ENCODE data around the gene TMEM51.

The TMEM51 gene

DNA sequence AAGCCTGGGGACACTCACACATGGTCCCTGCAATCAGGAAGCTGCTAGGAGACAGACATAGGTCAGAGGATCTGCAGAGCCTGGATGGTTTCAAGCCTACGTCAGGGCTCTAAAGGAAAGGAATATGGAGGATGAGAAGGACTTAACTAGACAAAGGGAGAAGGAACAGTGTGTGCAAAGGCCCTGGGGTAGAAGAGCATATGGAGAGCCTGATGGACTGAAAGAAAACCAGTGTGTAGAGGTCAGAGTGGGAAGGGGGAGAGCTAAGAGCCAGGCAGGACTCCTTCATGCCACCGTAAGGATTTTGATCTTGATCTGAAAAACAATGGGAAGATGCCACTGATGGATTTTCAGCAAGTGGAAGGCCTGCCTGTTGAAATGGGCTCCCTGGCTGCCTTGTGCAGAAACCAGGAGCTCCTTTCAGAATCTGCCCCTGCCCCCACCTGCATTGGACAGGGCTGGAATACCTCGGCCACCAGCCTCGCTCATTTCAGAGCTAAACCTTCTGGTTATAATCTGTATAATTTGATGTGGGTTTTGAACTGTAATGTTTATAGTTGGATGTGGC lies 102.1 kb downstream of the TMEM51 start:
- H3K27me3 ChIP-seq (replicated peaks; ENCODE audit: control insufficient read depth, insufficient read depth, low read length, poor library complexity, severe bottlenecking), result no peaks in the 10 kb centered on the region
- H3K9me3 ChIP-seq (ENCODE audit: control insufficient read depth, low read length), result no peaks in the 10 kb centered on the region
- H3K27ac ChIP-seq (ENCODE audit: insufficient read depth, low read length, poor library complexity, severe bottlenecking), result no peak overlapping the region
- no peak overlapping the region for H3K4me3 ChIP-seq (ENCODE audit: insufficient read depth, low read depth, low read length, poor library complexity, severe bottlenecking)
- no peaks in the 10 kb centered on the region for H3K4me1 ChIP-seq (ENCODE audit: control insufficient read depth, insufficient read depth, low read length, poor library complexity, severe bottlenecking)
- no peak for DNase-seq
- no peaks in the 10 kb centered on the region for H3K36me3 ChIP-seq (ENCODE audit: control insufficient read depth, insufficient read depth, low read length)

DNA sequence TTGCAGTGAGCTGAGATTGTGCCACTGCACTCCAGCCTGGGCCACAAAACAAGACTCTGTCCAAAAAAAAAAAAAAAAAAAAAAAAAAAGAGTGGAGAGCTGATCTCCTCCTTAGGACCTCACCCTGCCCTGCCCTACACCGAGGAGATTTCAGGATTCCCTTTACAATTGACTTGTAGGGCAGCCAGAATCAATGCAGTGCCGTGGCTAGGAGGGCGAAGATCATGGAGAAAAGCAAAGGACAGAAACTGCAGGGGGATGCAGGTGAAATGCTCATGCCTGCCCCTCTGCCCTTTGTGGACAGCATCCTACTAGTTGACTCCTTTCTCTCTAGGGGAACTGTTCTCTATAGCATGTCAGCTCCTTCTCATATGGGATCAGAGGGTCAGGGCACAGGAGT lies 103.0 kb downstream of the TMEM51 start:
- H3K27me3 ChIP-seq (replicated peaks; ENCODE audit: control insufficient read depth, insufficient read depth, low read length, poor library complexity, severe bottlenecking), result no peaks in the 10 kb centered on the region
- DNase-seq, result no peak
- no peak overlapping the region for H3K27ac ChIP-seq (ENCODE audit: insufficient read depth, low read length, poor library complexity, severe bottlenecking)
- H3K36me3 ChIP-seq (ENCODE audit: control insufficient read depth, insufficient read depth, low read length), result no peaks in the 10 kb centered on the region
- no peaks in the 10 kb centered on the region for H3K9me3 ChIP-seq (ENCODE audit: control insufficient read depth, low read length)
- no peaks in the 10 kb centered on the region for H3K4me1 ChIP-seq (ENCODE audit: control insufficient read depth, insufficient read depth, low read length, poor library complexity, severe bottlenecking)
- H3K4me3 ChIP-seq (ENCODE audit: insufficient read depth, low read depth, low read length, poor library complexity, severe bottlenecking), result no peak overlapping the region

DNA sequence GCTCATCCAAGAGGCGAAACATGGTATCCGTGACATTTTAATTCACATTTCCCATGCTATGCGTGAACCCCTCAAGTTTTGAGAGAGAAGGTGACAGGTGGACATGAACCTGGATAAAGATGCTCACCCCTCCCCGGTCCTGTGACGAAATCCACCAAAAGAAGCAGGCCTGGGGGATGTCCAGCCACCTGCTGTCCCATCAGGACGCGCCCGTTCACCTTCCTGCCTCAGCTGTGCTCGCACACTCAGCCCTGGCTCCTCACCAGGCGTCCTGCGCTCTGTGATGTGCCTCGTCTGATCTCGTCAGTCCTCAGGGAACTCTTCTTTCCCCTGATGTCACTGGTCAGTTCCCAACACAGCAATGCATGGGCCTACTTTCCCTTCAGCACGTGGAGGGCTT lies 103.8 kb downstream of the TMEM51 start:
- Histone ChIP-seq H3K4me1 (ENCODE audit: control insufficient read depth, insufficient read depth, low read length, poor library complexity, severe bottlenecking) (no peaks in the 10 kb centered on the region), H3K27me3 (replicated peaks; ENCODE audit: control insufficient read depth, insufficient read depth, low read length, poor library complexity, severe bottlenecking) (peaks cover under 1% of the 10 kb centered on the region), H3K9me3 (ENCODE audit: control insufficient read depth, low read length) (no peaks in the 10 kb centered on the region), H3K36me3 (ENCODE audit: control insufficient read depth, insufficient read depth, low read length) (no peaks in the 10 kb centered on the region), H3K27ac (ENCODE audit: insufficient read depth, low read length, poor library complexity, severe bottlenecking) (no peak overlapping the region), H3K4me3 (ENCODE audit: insufficient read depth, low read depth, low read length, poor library complexity, severe bottlenecking) (no peak overlapping the region)
- DNase-seq, result no peak

DNA sequence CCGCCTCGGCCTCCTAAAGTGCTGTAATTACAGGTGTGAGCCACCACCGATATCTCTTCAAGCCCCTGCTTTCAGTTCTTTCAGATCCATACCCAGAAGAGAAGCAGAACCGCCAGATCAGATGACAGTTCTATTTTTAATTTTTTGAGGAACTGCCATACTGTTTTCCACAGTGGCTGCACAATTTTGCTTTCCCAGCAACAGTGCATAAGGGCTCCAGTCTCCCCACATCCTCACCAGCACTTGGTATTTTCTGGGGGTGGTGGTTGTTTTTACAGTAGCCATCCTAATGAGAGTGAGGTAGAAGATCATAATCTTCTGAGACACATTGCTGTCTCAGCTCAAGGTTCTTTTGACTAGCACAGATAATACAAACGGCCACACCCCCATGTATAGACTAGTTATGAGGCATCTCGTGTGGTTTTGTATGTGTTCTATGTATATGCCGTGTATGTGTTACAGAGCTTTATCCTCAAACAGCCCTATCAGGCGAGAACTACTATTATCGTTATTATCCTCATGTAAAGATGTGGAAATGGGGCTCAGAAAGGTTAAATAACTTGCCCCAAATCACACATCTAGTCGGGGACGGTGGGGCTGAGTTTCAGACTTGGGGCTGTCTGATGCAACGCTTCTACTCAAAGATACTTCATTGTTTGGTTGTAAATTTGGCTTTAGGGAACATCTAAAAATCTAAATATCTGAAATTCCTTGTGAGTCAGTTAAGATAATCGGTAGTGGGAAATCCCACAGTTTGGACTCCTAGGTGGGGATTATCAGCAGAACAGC lies 105.5 kb downstream of the TMEM51 start:
- no peaks in the 10 kb centered on the region for H3K9me3 ChIP-seq (ENCODE audit: control insufficient read depth, low read length)
- no peaks in the 10 kb centered on the region for H3K4me1 ChIP-seq (ENCODE audit: control insufficient read depth, insufficient read depth, low read length, poor library complexity, severe bottlenecking)

DNA sequence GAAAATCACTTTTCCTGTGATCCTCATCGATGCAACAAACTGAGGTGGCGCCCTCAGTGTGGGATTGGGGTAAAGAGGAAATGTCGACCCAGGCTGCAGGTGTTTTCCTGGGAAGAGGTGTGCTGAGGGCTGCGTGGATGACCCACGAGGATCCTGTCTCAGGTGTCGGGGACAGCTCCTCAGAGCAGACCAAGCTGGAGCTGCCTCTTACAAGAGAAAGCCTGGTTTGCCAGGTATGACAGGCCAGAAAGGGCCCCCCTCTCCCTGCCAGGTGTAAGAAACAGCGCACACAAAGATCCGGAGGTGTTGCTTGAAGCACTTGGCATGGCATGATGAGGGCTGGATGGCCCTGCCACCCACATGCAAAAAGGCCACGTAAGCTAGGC lies 106.1 kb downstream of the TMEM51 start:
- no peak overlapping the region for H3K4me3 ChIP-seq (ENCODE audit: insufficient read depth, low read depth, low read length, poor library complexity, severe bottlenecking)
- DNase-seq, result no peak
- no peaks in the 10 kb centered on the region for H3K4me1 ChIP-seq (ENCODE audit: control insufficient read depth, insufficient read depth, low read length, poor library complexity, severe bottlenecking)
- peaks cover 7% of the 10 kb centered on the region for H3K27me3 ChIP-seq (replicated peaks; ENCODE audit: control insufficient read depth, insufficient read depth, low read length, poor library complexity, severe bottlenecking)
- no peak overlapping the region for H3K27ac ChIP-seq (ENCODE audit: insufficient read depth, low read length, poor library complexity, severe bottlenecking)
- no peaks in the 10 kb centered on the region for H3K9me3 ChIP-seq (ENCODE audit: control insufficient read depth, low read length)
- H3K36me3 ChIP-seq (ENCODE audit: control insufficient read depth, insufficient read depth, low read length), result no peaks in the 10 kb centered on the region

More for the DNA sequence above, 105.5 kb downstream of the TMEM51 start:
- Histone ChIP-seq H3K4me3 (ENCODE audit: insufficient read depth, low read depth, low read length, poor library complexity, severe bottlenecking) (no peak overlapping the region), H3K27ac (ENCODE audit: insufficient read depth, low read length, poor library complexity, severe bottlenecking) (no peak overlapping the region), H3K27me3 (replicated peaks; ENCODE audit: control insufficient read depth, insufficient read depth, low read length, poor library complexity, severe bottlenecking) (peaks cover 7% of the 10 kb centered on the region), H3K36me3 (ENCODE audit: control insufficient read depth, insufficient read depth, low read length) (no peaks in the 10 kb centered on the region)
- no peak for DNase-seq

DNA sequence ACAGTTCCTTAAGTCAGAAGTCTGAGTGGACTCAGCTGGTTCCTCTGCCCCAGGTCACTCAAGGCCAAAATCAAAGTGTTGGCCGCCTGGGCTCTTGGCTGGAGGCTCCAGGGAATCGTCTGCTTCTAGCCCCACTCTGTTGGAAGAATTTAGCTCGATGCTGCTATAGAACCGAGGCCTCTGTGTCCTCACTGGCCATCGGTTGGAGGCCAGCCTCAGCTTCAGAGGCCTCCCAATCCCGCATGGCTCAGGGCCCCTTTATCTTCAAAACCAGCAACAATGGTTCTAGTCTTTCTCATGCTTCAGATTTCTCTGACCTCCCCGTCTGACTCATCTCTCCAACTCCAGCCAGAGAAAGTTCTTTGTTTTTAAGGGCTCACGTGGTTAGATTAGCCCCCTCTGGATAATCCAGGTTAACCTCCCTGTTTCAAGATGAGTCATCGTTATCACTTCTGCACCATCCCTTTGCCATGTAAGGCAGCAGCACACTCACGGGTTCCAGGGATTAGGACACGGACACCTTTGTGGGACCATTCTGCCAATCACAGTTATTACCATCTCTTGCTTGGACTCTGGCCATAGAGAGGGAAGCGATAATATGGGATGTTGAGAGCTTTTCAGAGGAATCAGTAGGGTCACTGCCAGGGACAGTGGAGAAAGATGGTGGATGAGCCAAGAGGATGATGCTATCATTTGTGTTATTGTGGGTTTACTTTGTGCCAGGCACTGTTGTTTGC lies 107.0 kb downstream of the TMEM51 start:
- Histone ChIP-seq H3K36me3 (ENCODE audit: control insufficient read depth, insufficient read depth, low read length) (no peaks in the 10 kb centered on the region), H3K4me3 (ENCODE audit: insufficient read depth, low read depth, low read length, poor library complexity, severe bottlenecking) (no peak overlapping the region), H3K4me1 (ENCODE audit: control insufficient read depth, insufficient read depth, low read length, poor library complexity, severe bottlenecking) (no peaks in the 10 kb centered on the region), H3K27me3 (replicated peaks; ENCODE audit: control insufficient read depth, insufficient read depth, low read length, poor library complexity, severe bottlenecking) (peaks cover 7% of the 10 kb centered on the region), H3K9me3 (ENCODE audit: control insufficient read depth, low read length) (no peaks in the 10 kb centered on the region), H3K27ac (ENCODE audit: insufficient read depth, low read length, poor library complexity, severe bottlenecking) (no peak overlapping the region)
- DNase-seq, result no peak

DNA sequence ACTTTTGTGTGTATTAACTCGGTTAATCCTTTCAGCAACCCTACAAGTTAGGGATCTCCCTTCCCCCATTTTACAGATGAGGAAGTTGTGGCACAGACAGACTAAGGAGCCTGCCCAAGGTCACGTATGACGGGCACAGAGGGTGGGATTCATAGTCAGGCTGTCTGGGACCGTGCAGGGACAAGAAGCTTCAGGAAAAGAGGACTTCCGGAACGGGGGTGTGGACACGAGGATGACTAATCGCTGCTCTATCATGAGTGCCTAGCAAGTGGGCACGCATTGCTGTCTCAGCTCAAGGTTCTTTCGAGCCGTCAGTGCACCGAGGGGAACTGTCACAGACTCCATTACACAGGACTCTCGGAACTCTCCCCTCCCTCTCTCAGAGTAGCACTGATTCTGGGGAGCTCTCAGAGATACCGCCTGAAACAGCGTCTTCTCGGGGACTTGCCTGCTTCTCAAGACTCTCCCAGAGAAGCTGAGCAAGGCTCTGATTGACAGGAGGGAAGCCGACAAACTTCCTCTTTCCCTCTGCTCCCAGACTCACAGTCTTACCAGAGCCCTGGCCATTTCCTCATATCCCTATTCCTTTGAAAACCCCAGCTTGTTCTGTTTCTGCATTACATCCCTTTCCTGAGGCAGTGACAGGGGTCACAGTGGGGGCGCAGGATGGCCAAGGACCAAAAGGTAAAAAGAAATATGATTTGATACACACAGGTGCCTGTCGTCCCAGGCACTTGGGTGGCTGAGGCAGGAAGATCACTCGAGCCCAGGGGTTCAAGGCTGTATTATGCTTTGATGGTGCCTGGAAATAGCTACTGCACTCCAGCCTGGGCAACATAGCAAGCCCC lies 107.8 kb downstream of the TMEM51 start:
- DNase-seq, result no peak
- Histone ChIP-seq H3K27me3 (replicated peaks; ENCODE audit: control insufficient read depth, insufficient read depth, low read length, poor library complexity, severe bottlenecking) (peaks cover 7% of the 10 kb centered on the region), H3K36me3 (ENCODE audit: control insufficient read depth, insufficient read depth, low read length) (no peaks in the 10 kb centered on the region), H3K9me3 (ENCODE audit: control insufficient read depth, low read length) (no peaks in the 10 kb centered on the region), H3K4me1 (ENCODE audit: control insufficient read depth, insufficient read depth, low read length, poor library complexity, severe bottlenecking) (no peaks in the 10 kb centered on the region), H3K27ac (ENCODE audit: insufficient read depth, low read length, poor library complexity, severe bottlenecking) (no peak overlapping the region), H3K4me3 (ENCODE audit: insufficient read depth, low read depth, low read length, poor library complexity, severe bottlenecking) (no peak overlapping the region)

DNA sequence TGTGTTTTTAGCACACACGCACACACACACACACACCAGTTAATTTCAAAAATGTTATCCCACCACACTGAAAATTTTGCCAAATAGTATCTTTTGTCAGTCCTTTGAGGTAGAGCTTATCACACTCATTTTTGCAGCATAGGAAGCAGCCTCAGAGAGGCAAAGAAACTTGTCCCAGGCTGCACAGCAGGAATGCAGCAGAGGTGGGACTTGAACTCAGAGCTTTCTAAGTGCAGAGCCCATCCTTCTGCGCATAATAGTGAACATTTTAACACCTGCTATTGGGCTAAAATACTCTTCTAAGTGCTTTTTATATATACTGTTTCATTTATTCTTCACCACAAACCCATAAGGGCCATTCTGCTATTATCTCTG lies 108.4 kb downstream of the TMEM51 start:
- Histone ChIP-seq H3K4me1 (ENCODE audit: control insufficient read depth, insufficient read depth, low read length, poor library complexity, severe bottlenecking) (no peaks in the 10 kb centered on the region), H3K36me3 (ENCODE audit: control insufficient read depth, insufficient read depth, low read length) (no peaks in the 10 kb centered on the region), H3K27ac (ENCODE audit: insufficient read depth, low read length, poor library complexity, severe bottlenecking) (no peak overlapping the region), H3K27me3 (replicated peaks; ENCODE audit: control insufficient read depth, insufficient read depth, low read length, poor library complexity, severe bottlenecking) (peaks cover 7% of the 10 kb centered on the region), H3K4me3 (ENCODE audit: insufficient read depth, low read depth, low read length, poor library complexity, severe bottlenecking) (no peak overlapping the region), H3K9me3 (ENCODE audit: control insufficient read depth, low read length) (no peaks in the 10 kb centered on the region)
- DNase-seq, result no peak

DNA sequence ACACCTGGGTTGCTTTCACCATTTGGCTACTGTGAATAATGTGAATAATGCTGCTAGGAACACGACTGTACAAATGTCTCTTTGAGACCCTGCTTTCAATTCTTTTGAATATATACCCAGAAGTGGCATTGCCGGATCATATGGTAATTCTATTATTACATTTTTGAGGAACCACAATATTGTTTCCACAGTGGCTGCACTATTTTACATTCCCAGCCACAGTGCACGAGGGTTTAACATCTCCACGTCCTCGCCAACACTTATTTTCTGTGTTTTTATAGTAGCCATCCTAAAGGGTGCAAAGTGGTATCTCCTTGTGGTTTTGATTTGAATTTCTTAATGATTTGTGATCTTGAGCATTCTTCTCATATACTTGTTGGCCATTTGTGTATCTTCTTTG lies 109.2 kb downstream of the TMEM51 start:
- no peak for DNase-seq
- Histone ChIP-seq H3K36me3 (ENCODE audit: control insufficient read depth, insufficient read depth, low read length) (no peaks in the 10 kb centered on the region), H3K27ac (ENCODE audit: insufficient read depth, low read length, poor library complexity, severe bottlenecking) (no peak overlapping the region), H3K27me3 (replicated peaks; ENCODE audit: control insufficient read depth, insufficient read depth, low read length, poor library complexity, severe bottlenecking) (peaks cover 7% of the 10 kb centered on the region), H3K9me3 (ENCODE audit: control insufficient read depth, low read length) (no peaks in the 10 kb centered on the region), H3K4me3 (ENCODE audit: insufficient read depth, low read depth, low read length, poor library complexity, severe bottlenecking) (no peak overlapping the region), H3K4me1 (ENCODE audit: control insufficient read depth, insufficient read depth, low read length, poor library complexity, severe bottlenecking) (no peaks in the 10 kb centered on the region)

Data from effector memory CD4-positive, alpha-beta T cell (primary cell).